K562 (cell line): ENCODE results near the gene EIF5A2.

Source experiments
- CAMTA2 ChIP-seq: fragments of 250-450 bp; sonication (Bioruptor Pico); conservative IDR thresholded peaks from 2 replicates; pipeline ENCODE4 v1.5.1; 2022
- EZH2 ChIP-seq: IDR thresholded peaks from 2 replicates; pipeline ENCODE4 v1.6.1; 2012; ENCODE audit warnings: low read depth, mild to moderate bottlenecking, inconsistent platforms, low read length, borderline replicate concordance
- GATAD2B ChIP-seq: fragments of 450-650 bp; IDR thresholded peaks from 2 replicates; pipeline ENCODE4 v1.6.1; 2017; ENCODE audit warnings: mild to moderate bottlenecking, borderline replicate concordance
- HNRNPLL ChIP-seq: fragments of 200-400 bp; formaldehyde crosslinking; IDR thresholded peaks from 2 replicates; pipeline ENCODE4 v1.6.1; 2017; ENCODE audit warnings: low read length, low read depth, mild to moderate bottlenecking; ENCODE audit not compliant: poor library complexity, severe bottlenecking
- HNRNPUL1 ChIP-seq: fragments of 200-400 bp; formaldehyde crosslinking; IDR thresholded peaks from 2 replicates; pipeline ENCODE4 v1.6.1; 2017; ENCODE audit warnings: low read length
- JUN ChIP-seq, 2 experiments: sonication (generic) in 1 of 2; formaldehyde crosslinking in 1 of 2; IDR thresholded peaks; 2 replicates each; pipeline versions ENCODE4 v1.6.1 to v1.8.0; 2012 to 2022; ENCODE audit warnings: borderline replicate concordance in 2 of 2, mild to moderate bottlenecking in 2 of 2, improper control_type of control experiment in 1 of 2, low read depth in 1 of 2, low read length in 1 of 2, missing genetic modification reagents in 1 of 2
- MYC ChIP-seq, 2 experiments: fragments of 250-450 bp in 1 of 2; sonication (Bioruptor Pico) in 1 of 2; IDR thresholded peaks; 2 replicates each; pipeline versions ENCODE4 v1.5.1 to v1.6.1; 2012 to 2021; ENCODE audit warnings: low read depth in 2 of 2, borderline replicate concordance in 1 of 2, improper control_type of control experiment in 1 of 2, low read length in 1 of 2, mild to moderate bottlenecking in 1 of 2, moderate library complexity in 1 of 2
- NCOA1 ChIP-seq: fragments of 450-650 bp; IDR thresholded peaks from 2 replicates; pipeline ENCODE4 v1.6.1; 2016; ENCODE audit warnings: low read depth
- PTBP1 ChIP-seq: fragments of 200-400 bp; formaldehyde crosslinking; IDR thresholded peaks from 2 replicates; pipeline ENCODE4 v1.6.1; 2017; ENCODE audit warnings: low read depth, low read length
- SRSF1 ChIP-seq: fragments of 200-400 bp; formaldehyde crosslinking; IDR thresholded peaks from 2 replicates; pipeline ENCODE4 v1.6.1; 2017; ENCODE audit warnings: mild to moderate bottlenecking, low read depth, low read length, moderate library complexity
- TAF1 ChIP-seq: IDR thresholded peaks from 2 replicates; pipeline ENCODE4 v1.6.1; 2011; ENCODE audit warnings: mild to moderate bottlenecking, low read length, moderate library complexity; ENCODE audit not compliant: insufficient read depth, control insufficient read depth, severe bottlenecking; ENCODE audit errors: extremely low read depth
- YY1 ChIP-seq, 3 experiments: IDR thresholded peaks; 2 replicates each; pipeline ENCODE4 v1.6.1; 2011; ENCODE audit warnings: low read length in 2 of 3, mild to moderate bottlenecking in 2 of 3, moderate library complexity in 2 of 3, borderline replicate concordance in 1 of 3, control low read depth in 1 of 3, low read depth in 1 of 3; ENCODE audit not compliant: insufficient read depth in 3 of 3, insufficient replicate concordance in 2 of 3, control insufficient read depth in 1 of 3, insufficient read length in 1 of 3; ENCODE audit errors: extremely low read depth in 1 of 3
- ZNF3 ChIP-seq: fragments of 250-450 bp; sonication (Bioruptor Pico); IDR thresholded peaks from 2 replicates; pipeline ENCODE4 v1.5.0; 2021; ENCODE audit warnings: mild to moderate bottlenecking, moderate library complexity
- TF ChIP-seq, protein P1 (sequence below), 3 experiments: IDR thresholded peaks in 2 of 3; conservative IDR thresholded peaks in 1 of 3; 2 replicates each; pipeline ENCODE4 v1.5.1; 2011 to 2012; ENCODE audit warnings: low read length in 3 of 3, mild to moderate bottlenecking in 3 of 3, control low read depth in 2 of 3, improper control_type of control experiment in 1 of 3, inconsistent platforms in 1 of 3, low read depth in 1 of 3, mixed read lengths in 1 of 3, moderate library complexity in 1 of 3; ENCODE audit not compliant: insufficient read depth in 2 of 3

GRCh38 chr3:170840291-170840859 is 68.1 kb downstream of the EIF5A2 start:
- TF ChIP-seq HNRNPLL (no peak), GATAD2B (no peak), CAMTA2 (CRISPR knock-in tag) (no peak), PTBP1 (no peak), TAF1 (no peak), MYC (IDR thresholded peaks at IDR 0.05; ENCODE audit: low read depth, low read length) (no peak), MYC (CRISPR knock-in tag; IDR thresholded peaks at IDR 0.05; ENCODE audit: borderline replicate concordance, low read depth) (no peak), YY1 (IDR thresholded peaks at IDR 0.05; ENCODE audit: borderline replicate concordance in 1 of 3, control insufficient read depth in 1 of 3, extremely low read depth in 1 of 3, insufficient read depth in 3 of 3, insufficient read length in 1 of 3, insufficient replicate concordance in 2 of 3, low read depth in 1 of 3, low read length in 2 of 3) (no peak), SRSF1 (no peak), EZH2 (no peak), NCOA1 (no peak), JUN (IDR thresholded peaks at IDR 0.05; ENCODE audit: borderline replicate concordance, low read depth, low read length) (no peak), JUN (CRISPR knock-in tag; IDR thresholded peaks at IDR 0.05; ENCODE audit: borderline replicate concordance) (no peak), ZNF3 (CRISPR knock-in tag) (no peak), HNRNPUL1 (no peak)
- TF ChIP-seq, protein P1, sequence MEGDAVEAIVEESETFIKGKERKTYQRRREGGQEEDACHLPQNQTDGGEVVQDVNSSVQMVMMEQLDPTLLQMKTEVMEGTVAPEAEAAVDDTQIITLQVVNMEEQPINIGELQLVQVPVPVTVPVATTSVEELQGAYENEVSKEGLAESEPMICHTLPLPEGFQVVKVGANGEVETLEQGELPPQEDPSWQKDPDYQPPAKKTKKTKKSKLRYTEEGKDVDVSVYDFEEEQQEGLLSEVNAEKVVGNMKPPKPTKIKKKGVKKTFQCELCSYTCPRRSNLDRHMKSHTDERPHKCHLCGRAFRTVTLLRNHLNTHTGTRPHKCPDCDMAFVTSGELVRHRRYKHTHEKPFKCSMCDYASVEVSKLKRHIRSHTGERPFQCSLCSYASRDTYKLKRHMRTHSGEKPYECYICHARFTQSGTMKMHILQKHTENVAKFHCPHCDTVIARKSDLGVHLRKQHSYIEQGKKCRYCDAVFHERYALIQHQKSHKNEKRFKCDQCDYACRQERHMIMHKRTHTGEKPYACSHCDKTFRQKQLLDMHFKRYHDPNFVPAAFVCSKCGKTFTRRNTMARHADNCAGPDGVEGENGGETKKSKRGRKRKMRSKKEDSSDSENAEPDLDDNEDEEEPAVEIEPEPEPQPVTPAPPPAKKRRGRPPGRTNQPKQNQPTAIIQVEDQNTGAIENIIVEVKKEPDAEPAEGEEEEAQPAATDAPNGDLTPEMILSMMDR (IDR thresholded peaks at IDR 0.05 in 2 of 3, conservative IDR thresholded peaks at IDR 0.05 in 1 of 3; ENCODE audit: insufficient read depth in 2 of 3, low read depth in 1 of 3, low read length in 3 of 3), result no peak
